ENCODE measurements around the gene HIGD2B. TPM values are rescaled to one million over a fixed set of nuclear protein-coding genes. Genes with fewer than 3 reads are reported as not detected.

The HIGD2B gene
- total RNA-seq, 4 donors from 2014 or later: not detected

DNA sequence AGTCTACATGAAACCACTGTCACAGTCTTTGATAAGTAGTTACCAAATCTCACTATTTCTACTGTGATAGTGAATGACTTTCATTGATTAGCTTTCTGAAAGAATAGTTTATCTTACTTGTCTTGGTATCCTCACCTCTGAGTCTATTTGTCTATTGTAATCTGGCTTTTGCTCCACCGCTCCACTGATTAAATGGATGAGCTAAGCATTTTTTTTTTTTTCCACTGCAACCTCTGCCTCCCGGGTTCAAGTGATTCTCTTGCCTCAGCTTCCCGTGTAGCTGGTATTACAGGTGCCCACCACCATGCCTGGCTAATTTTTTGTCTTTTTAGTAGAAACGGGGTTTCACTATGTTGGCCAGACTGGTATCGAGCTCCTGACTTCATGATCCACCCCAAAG is 13.0 kb upstream of the HIGD2B start:
- DNase-seq (ENCODE audit: low spot score): no peak
- TF ChIP-seq, protein P1, sequence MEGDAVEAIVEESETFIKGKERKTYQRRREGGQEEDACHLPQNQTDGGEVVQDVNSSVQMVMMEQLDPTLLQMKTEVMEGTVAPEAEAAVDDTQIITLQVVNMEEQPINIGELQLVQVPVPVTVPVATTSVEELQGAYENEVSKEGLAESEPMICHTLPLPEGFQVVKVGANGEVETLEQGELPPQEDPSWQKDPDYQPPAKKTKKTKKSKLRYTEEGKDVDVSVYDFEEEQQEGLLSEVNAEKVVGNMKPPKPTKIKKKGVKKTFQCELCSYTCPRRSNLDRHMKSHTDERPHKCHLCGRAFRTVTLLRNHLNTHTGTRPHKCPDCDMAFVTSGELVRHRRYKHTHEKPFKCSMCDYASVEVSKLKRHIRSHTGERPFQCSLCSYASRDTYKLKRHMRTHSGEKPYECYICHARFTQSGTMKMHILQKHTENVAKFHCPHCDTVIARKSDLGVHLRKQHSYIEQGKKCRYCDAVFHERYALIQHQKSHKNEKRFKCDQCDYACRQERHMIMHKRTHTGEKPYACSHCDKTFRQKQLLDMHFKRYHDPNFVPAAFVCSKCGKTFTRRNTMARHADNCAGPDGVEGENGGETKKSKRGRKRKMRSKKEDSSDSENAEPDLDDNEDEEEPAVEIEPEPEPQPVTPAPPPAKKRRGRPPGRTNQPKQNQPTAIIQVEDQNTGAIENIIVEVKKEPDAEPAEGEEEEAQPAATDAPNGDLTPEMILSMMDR (IDR thresholded peaks at IDR 0.05): no peak
- no peak for ATAC-seq (ENCODE audit: low FRiP score)

DNA sequence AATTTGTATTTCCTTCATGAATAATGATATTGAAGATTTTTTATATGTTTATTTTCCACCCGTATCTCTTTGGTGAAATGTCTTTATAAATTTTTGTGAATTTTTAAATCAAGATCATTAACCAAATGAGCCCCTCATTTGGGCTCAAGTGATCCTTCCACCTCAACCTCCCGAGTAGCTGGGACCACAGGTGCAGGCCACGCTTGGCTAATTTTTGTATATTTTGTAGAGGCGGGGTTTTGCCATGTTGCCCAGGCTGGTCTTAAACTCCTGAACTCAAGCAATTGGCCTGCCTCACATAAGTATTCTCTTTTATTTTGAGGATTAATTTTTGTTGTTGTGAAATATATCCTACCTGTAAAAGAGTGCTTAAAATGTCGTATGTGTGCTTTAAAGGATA is 5.0 kb upstream of the HIGD2B start:
- TF ChIP-seq, protein P1 (IDR thresholded peaks at IDR 0.05): no peak
- ATAC-seq (ENCODE audit: low FRiP score): no peak
- DNase-seq (ENCODE audit: low spot score): no peak

GRCh38 chr15:72688697-72689096 is 2.7 kb upstream of the HIGD2B start:
- TF ChIP-seq, protein P1 (IDR thresholded peaks at IDR 0.05): no peak
- DNase-seq (ENCODE audit: low spot score) (no peak), ATAC-seq (ENCODE audit: low FRiP score) (no peak)

DNA sequence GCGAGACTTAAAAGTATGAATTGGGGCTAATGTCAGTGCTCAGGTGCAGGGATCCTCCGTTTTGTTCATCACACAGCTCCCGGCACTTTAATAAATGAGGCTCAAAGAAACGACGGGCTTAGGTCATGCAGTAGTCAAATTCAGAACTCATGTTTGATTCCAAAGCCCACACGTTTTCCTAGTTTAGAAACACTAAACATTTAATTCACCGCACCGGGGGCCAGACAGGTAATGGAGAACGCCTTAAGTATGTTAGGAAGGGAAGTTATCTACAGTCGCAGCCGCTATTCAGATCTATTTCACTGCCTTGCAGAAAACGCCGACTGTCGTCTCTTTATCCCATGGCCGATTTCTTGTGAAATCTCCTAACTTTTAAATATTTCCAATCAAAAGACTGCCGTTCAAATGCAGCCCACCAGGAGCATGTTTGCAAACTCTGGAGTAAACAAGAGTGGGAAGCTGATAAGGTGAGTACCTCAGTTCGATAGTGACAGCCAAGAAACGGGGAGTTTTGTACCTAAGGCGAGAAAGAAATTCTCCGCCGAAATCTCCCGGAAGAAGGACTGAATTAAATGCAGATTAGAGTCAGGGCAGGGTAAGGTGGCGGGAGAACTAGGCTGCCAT is 569 bp downstream of the HIGD2B start:
- TF ChIP-seq, protein P1 (IDR thresholded peaks at IDR 0.05): no peak
- ATAC-seq (ENCODE audit: low FRiP score) (no peak), DNase-seq (ENCODE audit: low spot score) (no peak)

GRCh38 chr15:72682772-72683171 is 3.2 kb downstream of the HIGD2B start:
- ATAC-seq (ENCODE audit: low FRiP score) (no peak), DNase-seq (ENCODE audit: low spot score) (no peak)
- TF ChIP-seq, protein P1 (IDR thresholded peaks at IDR 0.05): no peak

DNA sequence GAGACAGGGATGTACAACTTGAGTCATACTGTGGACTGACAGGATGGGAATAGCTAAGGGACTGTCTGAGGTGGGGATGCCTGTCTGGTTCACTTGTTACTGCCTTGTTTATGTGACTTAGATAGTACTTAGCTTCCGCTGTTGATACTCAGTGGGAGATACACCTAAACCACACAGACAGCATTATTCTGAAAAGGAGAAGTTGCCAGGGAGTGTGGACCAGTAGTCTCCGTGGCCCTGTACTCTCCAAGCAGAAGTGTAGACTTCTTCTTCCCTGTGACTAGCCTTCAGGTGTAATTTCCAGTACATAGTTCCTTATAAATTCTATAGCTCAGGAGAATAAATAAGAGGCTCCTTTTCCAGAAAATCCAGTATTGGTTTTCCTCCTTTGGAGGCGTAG is 5.1 kb downstream of the HIGD2B start:
- no peak for ATAC-seq (ENCODE audit: low FRiP score)
- no peak for DNase-seq (ENCODE audit: low spot score)
- TF ChIP-seq, protein P1 (IDR thresholded peaks at IDR 0.05): no peak

GRCh38 chr15:72676838-72677237 is 9.1 kb downstream of the HIGD2B start:
- ATAC-seq (ENCODE audit: low FRiP score): no peak
- DNase-seq (ENCODE audit: low spot score): no peak
- TF ChIP-seq, protein P1 (IDR thresholded peaks at IDR 0.05): no peak
